HL-60/S4 treated with phorbol 12-myristate 13-acetate at 8.2 ng/mL for 4 days and 3 days (cell line): ENCODE measurements around the gene GRB2.
"Not testable (repeated sequence)": the region's sequence is repeated elsewhere in the genome, so short reads cannot be mapped to it uniquely, and the experiment has no call there.

Experiments
- in situ Hi-C: fragments of 300-500 bp; cut with MboI; formaldehyde crosslinking; loops from 2 replicates; pipeline ENCODE4 v1.15.0; 2022; ENCODE audit warnings: low sequenced_read_pairs

GRB2 gene

GRCh38 chr17:75288770-75289114 is 116.7 kb downstream of the GRB2 start:
- in situ Hi-C loops: no loop called here

DNA sequence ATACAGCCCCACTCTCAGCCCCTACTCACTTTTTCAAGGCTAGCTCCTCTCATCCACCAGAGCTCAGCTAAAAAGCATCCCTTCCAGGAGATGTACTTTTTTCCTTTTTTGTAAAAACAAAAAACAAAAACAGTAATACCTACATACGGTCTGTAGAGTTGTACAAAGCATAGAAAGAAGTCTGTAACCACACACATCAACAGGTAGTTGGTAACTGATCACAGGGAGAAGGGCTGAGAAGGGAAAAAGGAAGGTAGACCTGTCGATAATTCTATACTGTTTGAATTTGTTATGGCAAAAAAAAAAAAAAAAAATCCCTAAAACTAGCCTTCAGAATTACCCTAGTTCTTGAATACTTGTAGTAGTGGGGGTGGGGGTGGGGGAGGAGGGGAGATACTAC is 117.1 kb downstream of the GRB2 start:
- in situ Hi-C loops: no loop called here

GRCh38 chr17:75287221-75287620 is 118.3 kb downstream of the GRB2 start:
- in situ Hi-C loops: no loop called here

DNA sequence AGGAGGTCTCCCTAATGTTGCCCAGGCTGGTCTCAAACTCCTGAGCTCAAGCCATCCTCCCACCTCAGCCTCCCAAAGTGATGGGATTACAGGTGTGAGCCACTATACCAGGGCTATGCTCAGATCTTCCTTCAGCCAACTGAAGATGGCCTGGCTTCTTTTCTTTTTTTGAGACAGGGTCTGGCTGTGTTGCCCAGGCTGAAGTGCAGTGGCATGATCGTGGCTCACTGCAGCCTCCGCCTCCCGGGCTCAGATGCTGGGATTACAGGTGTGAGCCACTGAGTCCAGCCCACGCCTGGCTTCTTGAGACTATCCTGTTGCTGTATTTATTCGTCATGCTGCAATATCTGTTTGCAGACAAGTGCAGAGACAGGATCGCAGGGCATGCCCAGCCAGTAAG is 120.4 kb downstream of the GRB2 start:
- in situ Hi-C loops: no loop called here

DNA sequence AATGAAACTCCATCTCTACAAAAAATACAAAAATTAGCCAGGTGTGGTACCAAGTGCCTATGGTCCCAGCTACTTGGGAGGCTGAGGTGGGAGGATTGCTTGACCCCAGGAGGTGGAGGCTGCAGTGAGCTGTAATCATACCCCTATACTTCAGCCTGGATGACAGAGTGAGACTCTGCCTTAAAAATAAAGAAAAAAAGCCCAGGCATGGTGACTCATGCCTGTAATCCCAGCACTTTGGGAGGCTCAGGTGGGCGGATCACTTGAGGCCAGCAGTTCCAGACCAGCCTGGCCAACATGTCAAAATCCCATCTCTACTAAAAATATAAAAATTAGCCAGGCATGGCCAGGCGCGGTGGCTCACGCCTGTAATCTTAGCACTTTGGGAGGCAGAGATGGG is 125.3 kb downstream of the GRB2 start:
- in situ Hi-C loops: not testable (repeated sequence)

DNA sequence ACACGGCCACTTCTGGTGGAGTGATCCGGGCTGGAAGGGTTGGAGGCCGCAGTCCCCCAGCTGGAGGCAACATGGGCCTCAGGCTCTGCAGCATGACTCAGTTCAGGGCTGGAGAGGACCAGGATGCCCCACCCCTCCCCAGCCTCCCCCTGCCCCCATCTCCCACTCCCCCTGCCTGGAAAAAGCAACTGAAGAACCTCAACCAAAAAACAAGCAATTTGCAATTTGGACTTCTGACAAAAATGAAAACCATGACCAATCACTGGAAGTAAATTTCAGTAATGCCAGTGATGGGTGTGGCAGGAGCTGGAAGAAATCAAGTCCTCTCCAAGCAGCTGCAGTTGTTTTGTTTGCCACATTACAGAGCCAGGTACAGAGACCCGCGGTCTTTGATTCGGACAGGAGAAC is 127.8 kb downstream of the GRB2 start:
- in situ Hi-C loops: no loop called here

GRCh38 chr17:75273977-75274708 is 131.3 kb downstream of the GRB2 start:
- in situ Hi-C loops: no loop called here

DNA sequence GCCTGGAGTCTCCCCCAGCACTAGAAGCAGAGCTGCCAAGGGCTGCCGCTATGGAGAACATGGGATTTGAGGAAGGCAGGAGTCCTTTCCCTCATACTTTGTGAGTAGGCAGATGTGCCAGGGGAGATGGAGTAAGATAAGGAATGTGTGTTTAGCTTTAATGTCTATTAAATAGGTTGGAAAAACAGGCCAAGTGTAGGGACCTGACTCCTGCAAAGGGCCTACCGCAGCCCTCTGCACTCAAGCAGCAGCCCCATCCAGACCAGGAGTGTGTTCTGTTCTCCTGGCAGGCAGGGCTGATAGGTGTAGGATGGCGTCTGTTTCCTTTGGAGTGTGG is 132.7 kb downstream of the GRB2 start:
- in situ Hi-C loops: no loop called here

GRCh38 chr17:75271955-75272847 is 133.3 kb downstream of the GRB2 start:
- in situ Hi-C loops: no loop called here

DNA sequence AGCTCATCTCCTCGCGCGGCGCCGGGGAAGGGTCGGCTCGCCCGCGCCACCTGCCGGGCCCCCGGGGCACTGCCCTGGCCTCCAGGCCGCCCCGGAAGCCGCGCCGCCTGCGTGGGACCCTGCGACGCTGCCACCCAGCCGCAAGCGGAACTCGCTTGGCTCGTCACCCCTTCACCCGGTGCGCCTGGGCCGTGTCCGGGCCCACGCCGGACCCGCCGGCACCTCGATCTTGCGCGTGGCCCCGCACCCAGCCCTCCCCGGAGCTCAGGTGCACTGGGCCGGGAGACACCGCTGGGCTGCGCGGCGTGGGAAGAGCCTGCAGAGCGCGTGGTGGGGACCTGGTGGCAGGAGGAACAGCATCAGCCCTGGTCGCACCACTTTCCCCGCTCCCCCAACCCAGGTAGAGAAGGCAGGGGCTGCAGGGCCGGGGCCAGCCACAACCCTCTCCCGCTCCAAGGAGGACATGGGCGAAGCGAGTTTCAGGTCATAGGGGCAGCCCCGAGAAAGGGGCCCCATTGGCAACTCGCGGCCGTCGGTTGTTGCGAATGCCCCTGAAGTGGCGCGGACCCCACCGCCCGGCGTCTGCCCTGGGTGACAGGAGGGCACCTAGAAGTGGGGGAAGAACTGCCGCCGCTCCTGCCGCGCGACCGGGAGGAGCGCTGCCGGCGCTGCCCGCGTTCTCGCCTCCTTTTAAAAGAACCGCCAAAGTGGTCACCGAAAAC is 134.1 kb downstream of the GRB2 start:
- in situ Hi-C loops: no loop called here

DNA sequence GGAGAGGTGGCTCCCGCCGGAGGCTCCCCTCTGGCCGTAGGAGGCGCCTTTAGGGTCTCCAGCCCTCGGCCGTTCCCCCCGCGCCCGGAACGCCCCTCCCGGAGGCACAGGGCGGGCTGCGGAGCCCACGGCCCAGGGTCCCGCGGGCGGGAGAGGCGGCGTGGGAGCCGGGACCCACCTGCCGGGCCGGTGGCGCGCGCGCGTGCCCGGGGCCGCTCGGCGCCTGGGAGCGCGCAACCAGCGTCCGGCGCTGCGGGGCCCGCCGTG is 134.6 kb downstream of the GRB2 start, which contains the start of gene MIF4GD:
Gene MIF4GD, minus strand, starts transcription at position 266 of the 267 bp plus-strand sequence. CDS start 1,036 bp downstream, outside the sequence.
- in situ Hi-C loops: no loop called here

- in situ Hi-C loops: no loop called here
Observed at GRCh38 chr17:75270218-75270965, 135.1 kb downstream of the GRB2 start.

GRCh38 chr17:75269844-75270217 is 135.6 kb downstream of the GRB2 start:
- in situ Hi-C loops: no loop called here
